GM19193 (cell line): ENCODE data around the gene ZNF160.

Source experiments
- POLR2A ChIP-seq: IDR thresholded peaks from 4 replicates; pipeline ENCODE4 v1.6.1; 2011; ENCODE audit not compliant: insufficient read depth, insufficient read length; ENCODE audit errors: extremely low read depth

ZNF160 gene

GRCh38 chr19:53103234-53104203 is at the start of gene ZNF160:
Gene ZNF160, minus strand, starts transcription at chr19:53103422. Its CDS starts 17,146 bp downstream, at chr19:53086276.
- peak; percentile 94 for TF ChIP-seq POLR2A

DNA sequence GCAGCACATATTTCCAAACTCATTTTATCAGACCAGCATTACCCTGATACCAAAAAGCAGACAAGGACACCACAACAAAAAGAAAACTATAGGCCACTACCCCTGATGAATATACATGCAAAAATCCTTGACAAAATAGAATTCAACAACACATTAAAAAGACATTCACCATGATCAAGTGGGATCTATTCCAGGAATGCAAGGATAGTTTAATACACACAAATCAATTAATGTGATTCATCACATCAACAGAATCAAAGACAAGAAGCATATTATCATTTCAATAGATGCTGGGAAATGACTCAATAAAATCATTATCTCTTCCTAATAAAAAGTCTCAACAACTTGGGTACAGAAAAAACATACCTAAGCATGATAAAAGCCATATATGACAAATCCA is 44.4 kb upstream of the ZNF160 start:
- TF ChIP-seq POLR2A: no peak

- TF ChIP-seq POLR2A: no peak
These were observed 37.1 kb upstream of the ZNF160 start for GRCh38 chr19:53140351-53140750.

DNA sequence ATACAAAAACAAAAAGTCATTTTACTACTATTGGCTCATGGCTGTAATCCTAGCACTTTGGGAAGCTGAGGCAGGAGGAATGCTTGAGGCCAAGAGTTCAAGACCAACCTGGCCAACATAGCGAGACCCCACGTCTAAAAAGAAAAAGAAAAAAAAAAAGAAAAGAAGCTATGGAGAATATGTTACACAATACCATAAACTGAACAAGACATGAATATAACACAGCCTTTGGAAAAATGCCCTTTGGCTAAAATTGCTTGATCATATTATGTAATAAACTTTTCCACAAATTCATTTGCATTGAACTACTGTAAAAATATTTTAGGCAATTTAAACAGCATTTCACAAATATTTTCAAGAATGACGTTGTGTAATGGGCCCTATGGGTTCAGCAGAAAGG is 33.2 kb upstream of the ZNF160 start:
- no peak for TF ChIP-seq POLR2A

- TF ChIP-seq POLR2A: no peak
These were observed 29.1 kb upstream of the ZNF160 start, which contains the start of gene ZNF415 for GRCh38 chr19:53132141-53132991. Gene ZNF415, minus strand, starts transcription at chr19:53132910. Its CDS starts 10,234 bp downstream, at chr19:53122676.

- no peak for TF ChIP-seq POLR2A
These were observed 28.5 kb upstream of the ZNF160 start for GRCh38 chr19:53131727-53132126.

- TF ChIP-seq POLR2A: no peak
These were observed 27.9 kb upstream of the ZNF160 start for GRCh38 chr19:53131085-53131590.

GRCh38 chr19:53130506-53130905 is 27.3 kb upstream of the ZNF160 start:
- no peak for TF ChIP-seq POLR2A

GRCh38 chr19:53123400-53123799 is 20.2 kb upstream of the ZNF160 start:
- no peak for TF ChIP-seq POLR2A

DNA sequence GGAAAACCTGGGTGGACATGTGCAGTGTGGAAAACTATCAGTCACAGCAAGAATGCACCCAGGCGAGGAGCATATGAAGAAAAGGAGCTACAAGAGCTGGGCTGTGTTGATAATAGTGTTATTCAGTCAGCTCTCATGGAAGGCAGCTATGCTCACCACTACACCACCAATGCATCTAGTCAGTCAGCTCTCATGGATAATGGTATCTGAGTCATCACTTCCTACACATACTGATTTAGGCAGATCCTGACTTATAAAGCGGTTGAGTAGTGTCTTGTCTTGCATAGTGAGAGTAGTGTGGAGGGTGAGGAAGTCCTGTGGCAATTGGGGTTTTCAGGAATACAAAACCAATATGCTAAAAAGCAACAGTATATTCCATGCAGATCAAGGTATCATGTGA is 9.1 kb upstream of the ZNF160 start:
- no peak for TF ChIP-seq POLR2A

- no peak for TF ChIP-seq POLR2A
These were observed 6.3 kb upstream of the ZNF160 start for GRCh38 chr19:53109527-53109926.

DNA sequence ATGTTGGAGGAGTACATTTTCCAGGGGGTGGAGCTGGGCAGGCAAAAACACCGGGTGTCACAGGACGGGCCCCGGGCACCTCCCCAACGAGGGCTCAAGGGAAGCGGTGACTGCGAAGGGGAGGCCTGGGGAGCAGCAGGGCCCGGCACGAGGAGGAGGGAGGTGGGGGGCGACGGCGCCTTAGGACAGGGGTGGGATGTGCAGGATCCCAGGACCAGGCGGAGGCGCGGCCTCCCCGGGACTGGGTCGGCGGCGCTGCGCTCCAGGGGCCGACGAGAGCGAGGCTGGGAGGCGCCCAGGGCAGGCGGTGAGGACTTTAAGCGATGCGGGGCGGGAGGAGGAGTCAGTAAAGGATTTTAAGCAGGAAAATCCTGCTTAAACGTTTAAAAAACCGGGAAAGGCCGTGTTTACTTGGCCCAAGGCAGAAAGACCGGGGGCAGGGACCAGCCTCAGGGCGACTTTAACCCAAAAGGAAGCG is 427 bp downstream of the ZNF160 start:
- TF ChIP-seq POLR2A: no peak

- TF ChIP-seq POLR2A: no peak
These were observed 941 bp downstream of the ZNF160 start for GRCh38 chr19:53102206-53102755.

DNA sequence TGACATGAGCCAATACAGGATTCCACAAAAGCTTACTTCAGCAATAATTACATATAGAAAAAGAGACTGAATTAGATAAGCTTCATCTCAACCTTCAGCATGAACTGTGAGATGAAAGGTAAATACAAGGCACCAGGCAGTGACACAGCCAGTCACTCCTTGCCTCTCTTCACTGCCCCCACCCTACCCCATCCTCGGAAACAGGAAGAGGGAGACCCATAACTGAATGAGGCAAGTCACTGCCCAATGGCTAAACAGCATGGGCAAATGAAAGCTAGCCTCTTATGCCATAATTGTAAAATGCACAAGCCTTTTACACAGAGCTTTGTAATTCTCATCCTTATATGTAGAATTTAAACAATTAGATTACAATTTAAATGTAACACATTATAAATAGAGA is 1.7 kb downstream of the ZNF160 start:
- no peak for TF ChIP-seq POLR2A

GRCh38 chr19:53094754-53095575 is 8.3 kb downstream of the ZNF160 start:
- no peak for TF ChIP-seq POLR2A

DNA sequence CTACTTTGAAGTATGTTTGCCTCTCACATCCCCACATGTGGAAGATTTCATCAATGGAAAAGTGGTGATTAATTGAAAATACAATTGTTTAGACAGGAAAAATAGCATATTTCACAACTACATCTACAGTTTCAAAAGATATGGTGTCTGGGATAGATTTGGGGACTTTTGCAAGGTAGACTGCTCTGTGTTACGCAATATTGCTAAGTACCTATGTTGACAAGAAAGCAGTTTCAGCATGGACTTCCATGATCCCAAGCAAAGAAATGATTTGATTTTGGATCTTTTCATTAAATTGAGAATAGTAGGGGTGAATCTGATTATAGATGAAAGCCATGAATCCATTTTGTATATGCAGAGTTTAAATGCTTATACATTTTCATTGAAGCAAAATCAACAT is 10.5 kb downstream of the ZNF160 start:
- no peak for TF ChIP-seq POLR2A
